Endothelial cell of umbilical vein (primary cell): ENCODE results near the gene CLEC2B. TPM values are rescaled to one million over a fixed set of nuclear protein-coding genes. Genes with fewer than 3 reads are reported as not detected.

Experiments used
- BruUV-seq: library from RNA; stranded (reverse); fragments of 400-500 nt; replicated peaks from 2 replicates; lab custom pipeline; 2021; lab: Mats Ljungman, UMichigan
- CTCF ChIA-PET: fragments of 300-600, 350-600 bp; sonication (Branson Sonifier 250); formaldehyde crosslinking; loops from one replicate; lab custom pipeline; 2021; ENCODE audit warnings: antibody characterized with exemption, inconsistent platforms; lab: Charles Lee
- POLR2A ChIA-PET: fragments of 300-600, 350-600 bp; sonication (Branson Sonifier 250); formaldehyde crosslinking; loops from one replicate; lab custom pipeline; 2021; ENCODE audit warnings: antibody characterized with exemption, inconsistent platforms; lab: Charles Lee
- DNase-seq: peaks from one replicate; pipeline ENCODE4 v3.0.0-alpha.2; 2011; ENCODE audit warnings: low read depth, low spot score
- FAIRE-seq: peaks from 2 replicates; lab custom pipeline; 2011; peaks lifted over from hg19 to GRCh38; lab: Jason Lieb, UNC
- H2AFZ ChIP-seq: 2 replicates; pipeline ENCODE4 v1.6.0; 2012; ENCODE audit warnings: low read depth, low read length, control low read depth, inconsistent platforms
- H3K27ac ChIP-seq: 2 replicates; pipeline ENCODE4 v1.5.1; 2011; ENCODE audit warnings: low read depth, mild to moderate bottlenecking, control low read depth, low read length, moderate library complexity; ENCODE audit not compliant: insufficient read depth
- H3K27me3 ChIP-seq, 2 experiments: 2 replicates each; pipeline versions ENCODE4 v1.6.0 to v1.6.1; 2011; ENCODE audit warnings: low read length in 2 of 2, mixed read lengths in 1 of 2; ENCODE audit not compliant: control insufficient read depth in 2 of 2, insufficient read depth in 2 of 2
- H3K36me3 ChIP-seq, 2 experiments: 2 replicates in 1 of 2; 3 replicates in 1 of 2; pipeline ENCODE4 v1.5.1; 2011; ENCODE audit warnings: low read length in 2 of 2, mild to moderate bottlenecking in 1 of 2, moderate library complexity in 1 of 2; ENCODE audit not compliant: control insufficient read depth in 2 of 2, insufficient read depth in 2 of 2; ENCODE audit errors: extremely low read depth in 1 of 2
- H3K4me1 ChIP-seq: 3 replicates; pipeline ENCODE4 v1.5.1; 2011; ENCODE audit warnings: mild to moderate bottlenecking, low read length; ENCODE audit not compliant: control insufficient read depth, insufficient read depth; ENCODE audit errors: extremely low read depth
- H3K4me2 ChIP-seq: 2 replicates; pipeline ENCODE4 v1.6.1; 2011; ENCODE audit warnings: low read length, control low read depth, mixed read lengths; ENCODE audit not compliant: insufficient read depth
- H3K4me3 ChIP-seq, 3 experiments: fragments of 200-600 bp in 1 of 3; sonication (generic), shearing (Covaris generic) in 1 of 3; replicated peaks in 1 of 3; 2 replicates each; pipeline ENCODE4 v1.5.1; 2011 to 2016; ENCODE audit warnings: control low read depth in 3 of 3, low read length in 3 of 3, mild to moderate bottlenecking in 2 of 3, inconsistent platforms in 1 of 3, low read depth in 1 of 3, moderate library complexity in 1 of 3; ENCODE audit not compliant: insufficient read depth in 1 of 3
- H3K79me2 ChIP-seq: 2 replicates; pipeline ENCODE4 v1.6.0; 2012; ENCODE audit warnings: low read length, inconsistent platforms; ENCODE audit not compliant: control insufficient read depth, insufficient read depth
- H3K9ac ChIP-seq: replicated peaks from 2 replicates; pipeline ENCODE3; 2011; ENCODE audit warnings: low read length, control low read depth; ENCODE audit not compliant: insufficient read depth; ENCODE audit errors: extremely low read depth
- H3K9me1 ChIP-seq: replicated peaks from 3 replicates; pipeline ENCODE4 v1.6.0; 2011; ENCODE audit warnings: mild to moderate bottlenecking, low read length; ENCODE audit not compliant: control insufficient read depth, insufficient read depth; ENCODE audit errors: extremely low read depth
- H3K9me3 ChIP-seq: replicated peaks from 2 replicates; pipeline ENCODE4 v1.5.1; 2012; ENCODE audit warnings: low read length, inconsistent platforms; ENCODE audit not compliant: control insufficient read depth, insufficient read depth
- H4K20me1 ChIP-seq: replicated peaks from 2 replicates; pipeline ENCODE3; 2011; ENCODE audit warnings: mild to moderate bottlenecking, low read length; ENCODE audit not compliant: control insufficient read depth, insufficient read depth; ENCODE audit errors: extremely low read depth
- FOS ChIP-seq: IDR thresholded peaks from 2 replicates; pipeline ENCODE4 v1.6.1; 2011; ENCODE audit warnings: mild to moderate bottlenecking, low read length, moderate library complexity, borderline replicate concordance; ENCODE audit not compliant: insufficient read depth
- JUN ChIP-seq: IDR thresholded peaks from 2 replicates; pipeline ENCODE4 v1.6.1; 2011; ENCODE audit warnings: borderline replicate concordance, low read depth; ENCODE audit not compliant: insufficient read length, insufficient read depth
- MYC ChIP-seq: IDR thresholded peaks from one replicate; pipeline ENCODE4 v1.6.1; 2011; ENCODE audit warnings: mild to moderate bottlenecking, low read depth, low read length
- dilution Hi-C: fragments of 300-500 bp; cut with MboI; formaldehyde crosslinking; loops from one replicate; pipeline ENCODE4 v1.15.0; 2019; ENCODE audit warnings: low sequenced_read_pairs; ENCODE audit not compliant: extremely low pct_ligation_motif_present
- intact Hi-C: fragments of 100-400 bp; cut with micrococcal nuclease; formaldehyde crosslinking; loops from one replicate; pipeline ENCODE4 v1.10.0; 2022
- polyA plus RNA-seq, 4 experiments: library from polyadenylated mRNA; depleted of rRNA in 3 of 4; stranded (reverse) in 3 of 4; unstranded in 1 of 4; fragments of >200 nt; gene quantifications; 2 replicates each; pipeline versions ENCODE4 v1.2.1 to v1.2.3, GENCODE V29; 2011 to 2012; ENCODE audit warnings: missing spikeins in 1 of 4
- total RNA-seq: library from RNA; stranded (reverse); gene quantifications from 2 replicates; pipeline ENCODE4 v1.2.3, GENCODE V29; 2021
- TF ChIP-seq, protein P1 (sequence below), 2 donors: IDR thresholded peaks; 1 replicate in 1 of 2; 2 replicates in 1 of 2; pipeline ENCODE4 v1.5.1; 2011; ENCODE audit warnings: low read length in 2 of 2, mild to moderate bottlenecking in 2 of 2, moderate library complexity in 2 of 2, control low read depth in 1 of 2, inconsistent platforms in 1 of 2, low read depth in 1 of 2; ENCODE audit not compliant: insufficient read depth in 1 of 2; ENCODE audit errors: extremely low read depth in 1 of 2

The CLEC2B gene
- total and polyA plus RNA-seq, 2 donors (not counting 3 experiments of a cell fraction or from before 2014, with no cell fraction given), result 6.7 to 18.3 TPM

- CTCF ChIA-PET, result interaction anchor here (1.0 to 2.2 kb wide), 7 partner anchors 16 to 180 kb away, joined by 3 to 10 read pairs (median 5); no protein-coding TSS in a partner anchor
These were observed 39.7 kb downstream of the CLEC2B start for GRCh38 chr12:9829483-9829882.

DNA sequence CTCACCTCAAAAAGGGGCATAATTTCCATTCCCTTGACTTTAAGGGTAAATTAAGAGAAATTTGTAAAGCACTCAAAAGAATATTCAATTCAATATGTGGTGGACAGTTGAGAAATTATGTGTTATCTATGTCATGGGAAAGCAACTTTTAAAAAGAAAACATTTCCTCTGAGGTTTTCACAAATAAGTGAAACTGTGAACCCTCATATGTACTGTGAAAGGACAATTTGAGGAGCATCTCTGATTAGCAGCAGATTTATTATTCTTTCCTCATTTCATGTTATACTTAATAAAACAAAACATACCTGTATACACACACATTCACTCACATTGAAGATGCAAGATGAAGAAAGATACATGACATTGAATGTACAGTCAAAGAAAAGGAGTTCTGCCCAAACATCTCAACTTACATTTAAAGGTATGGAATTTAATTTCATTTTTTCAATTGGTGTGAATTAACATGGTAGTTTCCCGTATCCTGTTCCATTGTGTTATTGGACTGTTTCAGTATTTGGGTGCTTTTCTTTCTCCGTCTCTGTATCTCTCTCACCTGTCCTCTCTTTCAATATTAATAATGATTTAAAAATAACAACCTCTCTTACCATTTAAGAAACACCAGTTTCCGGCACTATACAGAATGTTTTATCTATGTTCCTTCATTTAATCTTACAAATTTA, 41.8 kb downstream of the CLEC2B start, which contains the start of gene KLRF1:
KLRF1 (plus strand) TSS at position 273 of the 680 bp plus-strand sequence; CDS start at position 337, 64 bp downstream.
- Histone ChIP-seq H3K4me1 (no peaks in the 10 kb centered on the region), H2AFZ (no peak within 1 kb of the TSS), H3K79me2 (no peaks in the 10 kb centered on the region), H3K4me3 (no peak within 1 kb of the TSS), H3K9me1 (no peaks in the 10 kb centered on the region), H3K27me3 (peaks cover 2 to 5% of the 10 kb centered on the region in 2 experiments), H3K27ac (no peak within 1 kb of the TSS), H3K4me2 (no peak within 1 kb of the TSS), H3K9ac (no peak within 1 kb of the TSS), H3K36me3 (no peaks in the 10 kb centered on the region), H4K20me1 (no peaks in the 10 kb centered on the region), H3K9me3 (no peaks in the 10 kb centered on the region)
- FAIRE-seq (no peak), DNase-seq (no peak)
- CTCF ChIA-PET, result interaction anchor here (0.7 to 0.9 kb wide), 2 partner anchors 10 to 50 kb away, joined by 3 read pairs; no protein-coding TSS in a partner anchor
- intact Hi-C loops, result no loop called here
- no peak for TF ChIP-seq JUN
- dilution Hi-C loops, result no loop called here
- BruUV-seq, result no TSS peak
- POLR2A ChIA-PET, result no interaction called here

More at GRCh38 chr12:9829483-9829882, 39.7 kb downstream of the CLEC2B start:
- Histone ChIP-seq H3K36me3 (no peaks in the 10 kb centered on the region), H3K27me3 (peaks cover 0 to 3% of the 10 kb centered on the region in 2 experiments), H2AFZ (no peak overlapping the region), H3K27ac (no peak overlapping the region), H3K4me1 (no peaks in the 10 kb centered on the region), H3K9ac (no peak overlapping the region), H3K9me3 (no peaks in the 10 kb centered on the region), H3K79me2 (no peaks in the 10 kb centered on the region), H3K4me3 (no peak overlapping the region), H4K20me1 (no peaks in the 10 kb centered on the region), H3K9me1 (no peaks in the 10 kb centered on the region), H3K4me2 (no peak overlapping the region)
- BruUV-seq, result no TSS peak
- dilution Hi-C loops (no loop called here), intact Hi-C loops (no loop called here)
- no peak for TF ChIP-seq MYC
- TF ChIP-seq FOS, result no peak
- TF ChIP-seq, protein P1, sequence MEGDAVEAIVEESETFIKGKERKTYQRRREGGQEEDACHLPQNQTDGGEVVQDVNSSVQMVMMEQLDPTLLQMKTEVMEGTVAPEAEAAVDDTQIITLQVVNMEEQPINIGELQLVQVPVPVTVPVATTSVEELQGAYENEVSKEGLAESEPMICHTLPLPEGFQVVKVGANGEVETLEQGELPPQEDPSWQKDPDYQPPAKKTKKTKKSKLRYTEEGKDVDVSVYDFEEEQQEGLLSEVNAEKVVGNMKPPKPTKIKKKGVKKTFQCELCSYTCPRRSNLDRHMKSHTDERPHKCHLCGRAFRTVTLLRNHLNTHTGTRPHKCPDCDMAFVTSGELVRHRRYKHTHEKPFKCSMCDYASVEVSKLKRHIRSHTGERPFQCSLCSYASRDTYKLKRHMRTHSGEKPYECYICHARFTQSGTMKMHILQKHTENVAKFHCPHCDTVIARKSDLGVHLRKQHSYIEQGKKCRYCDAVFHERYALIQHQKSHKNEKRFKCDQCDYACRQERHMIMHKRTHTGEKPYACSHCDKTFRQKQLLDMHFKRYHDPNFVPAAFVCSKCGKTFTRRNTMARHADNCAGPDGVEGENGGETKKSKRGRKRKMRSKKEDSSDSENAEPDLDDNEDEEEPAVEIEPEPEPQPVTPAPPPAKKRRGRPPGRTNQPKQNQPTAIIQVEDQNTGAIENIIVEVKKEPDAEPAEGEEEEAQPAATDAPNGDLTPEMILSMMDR (IDR thresholded peaks at IDR 0.05; ENCODE audit: extremely low read depth in 1 of 2, insufficient read depth in 1 of 2, low read depth in 1 of 2, low read length in 2 of 2), result no peak
- FAIRE-seq, result no peak
- POLR2A ChIA-PET, result no interaction called here
- DNase-seq, result no peak
